HTERT RPE-1 (cell line): ENCODE measurements around the gene HSD3B2.

Experiments
- in situ Hi-C: fragments of 300-500 bp; cut with MboI; formaldehyde crosslinking; loops from 4 replicates; pipeline ENCODE4 v1.14.3; 2020; ENCODE audit warnings: low sequenced_read_pairs

The HSD3B2 gene

DNA sequence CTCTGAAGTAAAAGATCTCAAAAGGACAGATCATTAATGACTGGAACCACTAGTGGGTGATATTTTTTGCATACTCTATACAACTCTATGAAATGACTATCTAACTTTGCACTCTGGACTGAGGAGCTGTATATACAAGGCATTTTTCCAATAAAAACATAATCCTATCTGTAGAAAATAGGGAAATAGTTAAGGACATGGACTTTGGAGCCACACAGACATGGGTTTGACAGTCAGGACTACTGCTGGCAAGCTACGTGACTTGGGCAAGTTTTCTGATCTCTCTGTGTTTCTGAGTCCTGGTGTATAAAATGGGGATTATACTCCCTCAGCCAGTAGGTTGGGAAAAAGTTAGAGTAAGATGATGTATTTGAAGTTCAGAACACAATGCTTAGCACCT is 20.9 kb upstream of the HSD3B2 start:
- in situ Hi-C loops: no loop called here

DNA sequence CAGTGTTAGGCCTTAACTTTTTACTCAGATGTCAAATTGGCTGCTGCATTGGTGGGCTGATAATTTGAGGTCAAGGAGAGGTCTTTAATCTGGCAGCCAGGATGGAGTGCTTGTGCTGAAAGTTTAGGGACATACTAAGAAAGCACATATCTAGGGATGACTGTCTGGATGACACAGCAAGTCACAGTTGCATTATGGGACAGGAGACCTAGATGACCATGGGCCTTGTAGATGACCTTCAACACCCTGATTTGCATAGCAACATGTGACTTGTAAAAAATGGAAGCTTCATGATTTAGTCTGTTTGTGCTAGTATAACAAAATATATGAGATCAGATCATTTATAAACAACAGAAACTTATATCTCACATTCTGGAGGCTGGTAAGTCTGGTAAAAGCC is 18.0 kb upstream of the HSD3B2 start:
- in situ Hi-C loops: no loop called here

DNA sequence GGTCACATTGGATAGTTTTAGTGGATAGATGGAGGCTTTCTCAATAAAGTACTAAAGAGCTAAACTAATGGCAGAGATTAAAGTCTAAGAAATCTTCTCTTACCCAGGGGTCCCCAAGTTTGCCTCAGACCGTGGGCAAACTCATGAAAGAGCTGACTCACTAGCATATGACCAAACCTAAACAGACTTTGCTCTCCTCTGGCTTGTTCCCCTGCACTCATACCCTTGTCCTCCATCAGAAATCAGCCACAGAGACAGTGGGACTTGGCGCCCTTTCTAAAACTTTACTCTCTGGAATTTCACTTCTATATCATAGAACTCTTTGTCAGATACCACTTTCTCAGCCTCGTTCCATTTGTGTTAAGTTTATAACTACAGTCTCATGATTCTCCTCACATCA is 17.0 kb upstream of the HSD3B2 start:
- in situ Hi-C loops: no loop called here

DNA sequence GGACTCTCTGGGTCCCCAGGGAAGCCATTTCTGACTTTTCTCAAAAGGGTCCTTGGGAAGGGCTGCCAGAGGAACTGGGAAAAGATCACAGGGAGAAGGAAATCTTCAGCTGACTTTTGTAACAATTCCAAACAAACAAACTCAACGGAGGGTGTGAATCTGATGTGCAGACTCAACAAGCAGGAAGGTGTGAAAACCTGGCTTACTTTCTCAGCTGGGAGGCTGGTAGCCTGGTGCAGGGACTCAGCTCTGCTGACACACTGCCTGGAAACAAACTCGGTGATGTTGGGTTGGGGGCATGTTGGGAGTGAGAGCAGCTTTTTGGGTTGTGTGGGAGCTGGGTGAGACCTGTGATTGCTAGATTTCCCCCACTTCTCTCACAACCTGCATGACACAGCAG is 10.2 kb upstream of the HSD3B2 start:
- in situ Hi-C loops: no loop called here

DNA sequence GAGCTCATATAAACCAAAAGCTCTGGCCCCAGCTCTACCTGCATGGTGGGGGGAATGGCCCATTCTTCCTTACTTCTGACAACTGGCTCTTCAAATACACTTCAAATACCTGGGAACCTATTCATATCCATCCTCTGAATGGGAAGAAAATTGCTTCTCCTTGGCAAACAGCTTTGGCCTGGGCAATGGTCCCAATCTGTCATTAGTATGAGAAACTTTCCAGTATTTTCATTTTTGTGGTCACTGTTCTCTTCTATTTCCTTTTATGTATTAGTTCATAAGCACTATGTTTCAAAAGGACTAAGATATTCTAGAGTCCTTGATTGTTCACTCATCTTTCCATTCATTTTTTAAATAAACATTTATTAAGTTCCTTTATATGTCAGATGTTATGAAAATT is 5.2 kb upstream of the HSD3B2 start:
- in situ Hi-C loops: no loop called here

DNA sequence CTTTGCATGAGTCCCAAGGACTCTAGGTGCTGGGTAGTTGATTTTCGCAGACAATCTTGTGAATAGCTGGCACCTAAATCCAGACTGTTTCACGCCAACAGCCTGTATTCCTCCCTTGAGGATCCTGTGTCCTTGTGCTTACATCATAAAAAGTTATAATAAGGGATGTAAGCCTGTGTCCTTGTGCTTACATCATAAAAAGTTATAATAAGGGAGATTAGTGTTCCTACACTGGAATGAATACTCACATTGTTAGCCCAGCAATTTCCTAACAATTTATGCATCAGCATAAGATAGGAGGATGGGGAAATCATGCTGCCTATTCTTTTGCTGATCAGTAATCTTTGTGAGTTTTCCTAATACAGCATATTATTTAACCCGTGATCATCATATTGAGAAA is 4.0 kb upstream of the HSD3B2 start:
- in situ Hi-C loops: no loop called here

DNA sequence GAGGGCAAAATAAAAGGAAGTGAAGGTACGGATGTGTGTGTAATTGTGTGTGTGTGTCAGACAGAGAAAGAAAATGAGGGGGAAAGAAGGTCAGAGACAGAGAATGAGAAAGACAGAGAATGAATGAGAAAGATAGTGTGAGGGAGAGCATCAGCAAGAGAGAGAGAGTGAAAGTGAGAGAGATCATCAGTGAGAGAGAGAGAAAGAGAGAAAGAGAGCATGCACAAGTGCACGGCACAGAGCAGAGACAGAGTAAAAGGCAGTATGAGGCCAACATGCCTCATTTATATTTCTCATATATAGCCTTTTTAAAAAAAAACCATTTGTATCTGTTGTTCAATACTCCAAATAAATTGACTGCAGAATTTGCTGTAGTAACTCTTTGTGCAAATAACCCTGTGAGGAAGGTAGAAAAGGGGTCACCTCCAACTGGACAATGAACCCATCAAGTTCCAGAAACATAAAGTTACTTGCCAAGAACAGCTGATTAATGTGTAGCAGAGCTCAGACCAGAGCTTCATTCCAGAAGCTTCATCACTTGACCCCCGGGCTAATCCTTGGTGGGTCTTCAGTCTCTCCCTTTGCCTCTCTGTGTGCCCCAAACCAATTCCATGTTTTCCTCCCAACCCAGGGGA is 1.2 kb downstream of the HSD3B2 start:
- in situ Hi-C loops: no loop called here

DNA sequence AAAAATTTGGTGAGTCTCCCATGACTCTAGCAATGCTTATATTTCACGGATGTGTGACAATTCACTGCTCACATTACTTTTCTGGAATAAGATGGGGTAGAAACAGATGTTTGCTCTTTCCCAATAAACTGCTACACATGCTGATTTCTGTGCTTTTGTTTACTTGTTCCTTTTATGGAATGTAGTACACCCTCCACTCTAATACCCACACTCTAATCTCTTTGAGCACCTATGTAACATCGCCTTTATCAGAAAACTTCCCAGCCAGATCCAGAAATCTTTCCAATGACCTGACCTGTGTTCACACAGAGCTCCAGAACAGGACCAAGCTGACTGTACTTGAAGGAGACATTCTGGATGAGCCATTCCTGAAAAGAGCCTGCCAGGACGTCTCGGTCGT is 4.2 kb downstream of the HSD3B2 start:
- in situ Hi-C loops: no loop called here

DNA sequence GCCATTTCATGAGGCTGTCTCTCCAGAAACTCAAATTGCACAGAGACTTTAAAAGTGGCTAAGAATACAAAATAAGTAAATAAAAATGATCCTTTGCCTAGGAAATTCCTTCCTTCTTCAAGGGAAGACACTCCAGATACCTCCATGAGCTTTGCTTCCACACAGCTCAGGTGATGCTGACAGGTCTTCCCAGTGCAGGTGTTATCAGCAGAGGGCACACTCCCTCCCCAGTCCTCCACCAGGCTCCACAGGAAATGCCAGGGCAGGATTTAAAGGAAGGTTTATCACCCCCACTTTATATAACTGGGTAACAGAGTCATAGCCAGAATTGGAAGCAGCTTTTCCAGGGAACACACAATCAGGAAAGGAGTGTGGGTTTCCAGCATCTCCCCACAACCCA is 5.7 kb downstream of the HSD3B2 start:
- in situ Hi-C loops: no loop called here

DNA sequence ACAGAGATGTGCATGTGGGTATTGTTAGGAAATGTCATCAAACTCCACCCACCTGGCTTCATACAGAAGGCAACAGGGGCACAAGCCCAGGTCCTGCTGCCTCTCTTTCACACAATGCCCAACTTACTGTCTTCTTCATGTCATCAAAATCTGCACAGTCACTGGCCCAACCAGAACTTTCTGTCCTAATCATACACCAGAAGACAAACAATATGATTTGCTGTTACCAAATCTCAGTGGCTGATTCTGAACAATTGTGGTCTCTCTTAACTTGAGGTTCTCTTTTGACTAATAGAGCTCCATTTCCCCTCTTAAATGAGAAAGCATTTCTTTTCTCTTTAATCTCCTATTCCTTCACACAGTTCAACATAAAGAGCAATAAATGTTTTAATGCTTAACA is 7.7 kb downstream of the HSD3B2 start:
- in situ Hi-C loops: no loop called here

DNA sequence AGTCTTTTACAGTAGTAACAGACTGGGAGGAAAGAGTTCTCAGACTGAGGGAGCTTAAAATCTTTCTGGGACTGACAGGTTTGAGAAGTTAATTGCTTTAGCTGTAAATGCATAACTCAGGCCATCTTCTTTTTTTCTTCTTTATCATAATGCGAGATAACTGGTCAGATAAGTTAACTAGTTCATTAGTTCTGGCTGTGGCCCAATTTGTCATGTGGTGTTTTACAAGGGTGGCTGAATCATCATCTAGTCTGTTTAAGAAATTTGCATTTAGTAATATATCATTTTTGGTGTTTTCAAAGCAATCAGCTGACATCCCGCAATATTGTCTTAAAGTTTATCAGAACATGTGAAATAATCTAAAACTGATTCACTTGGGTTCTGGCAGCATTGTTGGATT is 14.0 kb downstream of the HSD3B2 start:
- in situ Hi-C loops: no loop called here

DNA sequence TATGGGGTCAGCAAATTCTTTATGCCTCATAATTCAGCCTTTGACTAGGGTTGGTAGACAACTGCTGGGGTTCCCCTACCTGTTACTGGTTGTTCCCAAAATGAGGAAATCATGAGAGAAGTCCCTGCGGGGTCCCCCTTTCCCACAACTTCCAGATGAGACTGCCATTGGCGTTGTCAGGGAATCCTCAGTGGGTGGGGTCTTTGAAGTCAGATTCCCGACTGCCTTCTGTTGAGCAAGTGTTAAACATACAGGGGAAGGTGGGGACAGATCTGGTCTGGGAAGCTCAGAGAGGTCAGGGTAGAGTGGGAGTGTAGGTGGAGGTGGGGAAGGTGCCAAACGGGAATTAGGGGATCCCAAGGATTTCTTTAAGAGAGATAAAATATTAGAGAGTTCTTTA is 14.7 kb downstream of the HSD3B2 start:
- in situ Hi-C loops: no loop called here

DNA sequence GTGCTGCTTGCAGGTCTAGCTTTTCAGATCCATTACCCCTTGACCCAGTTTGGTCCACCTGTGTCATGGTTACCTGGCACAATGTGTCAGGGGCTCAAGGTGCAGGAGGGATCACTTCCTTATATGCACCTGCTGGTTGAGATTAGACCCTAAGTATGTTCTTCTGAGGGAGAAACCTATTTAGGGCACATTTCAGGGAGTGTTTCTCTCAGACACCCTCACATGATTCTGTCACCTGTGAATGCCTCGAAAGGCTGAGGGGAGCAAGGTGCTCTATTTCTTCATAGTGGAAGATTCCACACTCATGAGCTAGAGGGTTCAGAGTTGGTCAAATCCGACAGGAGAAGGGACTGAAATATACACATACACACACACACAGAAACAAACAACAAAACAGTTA is 15.5 kb downstream of the HSD3B2 start:
- in situ Hi-C loops: no loop called here

DNA sequence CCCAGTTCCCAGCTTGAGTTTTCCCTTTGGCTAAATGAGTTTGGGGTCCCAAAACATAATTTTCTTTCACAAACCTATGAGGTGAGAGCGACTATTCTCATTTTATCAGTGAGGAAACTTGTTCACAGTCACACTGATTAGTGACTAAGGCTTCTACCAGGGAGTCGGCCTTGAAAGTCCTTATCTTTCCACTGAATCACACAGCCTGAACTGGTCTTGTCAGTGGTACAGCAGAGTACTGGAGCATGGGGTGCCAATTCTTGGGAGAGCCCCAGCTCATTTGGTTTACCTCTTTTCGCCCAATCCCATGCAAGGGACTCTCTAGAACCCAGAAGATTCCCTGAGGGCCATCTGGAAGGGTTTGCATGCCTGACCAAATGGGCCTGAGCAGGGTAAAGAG is 16.9 kb downstream of the HSD3B2 start:
- in situ Hi-C loops: no loop called here

DNA sequence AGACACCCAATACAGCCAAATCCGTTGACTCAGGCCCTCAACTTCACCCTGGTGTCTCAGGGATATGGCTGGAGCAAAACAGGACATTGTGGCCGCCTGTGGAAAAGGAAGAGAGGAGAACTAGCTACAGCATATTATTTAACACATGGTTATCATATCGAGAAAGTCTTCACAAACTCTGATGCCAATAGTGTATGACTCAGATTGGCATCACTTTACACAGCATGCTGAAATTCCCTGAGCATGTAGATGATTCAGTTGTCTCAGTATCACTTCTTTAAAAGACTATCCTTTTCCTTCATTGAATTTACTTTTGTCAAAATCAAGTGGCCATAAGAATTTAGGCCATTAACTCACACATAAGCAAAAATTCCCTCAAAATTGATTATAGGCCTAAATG is 20.1 kb downstream of the HSD3B2 start:
- in situ Hi-C loops: no loop called here

DNA sequence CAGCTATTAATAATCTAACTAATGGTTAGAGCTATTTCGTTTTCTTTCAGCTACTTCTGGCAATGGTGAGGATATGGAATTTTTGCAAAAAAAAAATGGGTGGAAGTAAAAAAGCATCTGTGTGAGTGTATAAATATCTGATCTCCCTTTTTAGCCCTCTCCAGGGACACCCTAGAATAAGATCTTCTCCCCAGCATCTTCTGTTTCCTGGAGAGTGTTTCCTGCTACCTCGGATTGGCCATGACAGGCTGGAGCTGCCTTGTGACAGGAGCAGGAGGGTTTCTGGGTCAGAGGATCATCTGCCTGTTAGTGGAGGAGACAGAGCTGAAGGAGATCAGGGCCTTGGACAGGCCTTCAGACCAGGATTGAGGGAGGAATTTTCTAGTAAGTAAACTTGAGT is 23.8 kb downstream of the HSD3B2 start:
- in situ Hi-C loops: no loop called here

DNA sequence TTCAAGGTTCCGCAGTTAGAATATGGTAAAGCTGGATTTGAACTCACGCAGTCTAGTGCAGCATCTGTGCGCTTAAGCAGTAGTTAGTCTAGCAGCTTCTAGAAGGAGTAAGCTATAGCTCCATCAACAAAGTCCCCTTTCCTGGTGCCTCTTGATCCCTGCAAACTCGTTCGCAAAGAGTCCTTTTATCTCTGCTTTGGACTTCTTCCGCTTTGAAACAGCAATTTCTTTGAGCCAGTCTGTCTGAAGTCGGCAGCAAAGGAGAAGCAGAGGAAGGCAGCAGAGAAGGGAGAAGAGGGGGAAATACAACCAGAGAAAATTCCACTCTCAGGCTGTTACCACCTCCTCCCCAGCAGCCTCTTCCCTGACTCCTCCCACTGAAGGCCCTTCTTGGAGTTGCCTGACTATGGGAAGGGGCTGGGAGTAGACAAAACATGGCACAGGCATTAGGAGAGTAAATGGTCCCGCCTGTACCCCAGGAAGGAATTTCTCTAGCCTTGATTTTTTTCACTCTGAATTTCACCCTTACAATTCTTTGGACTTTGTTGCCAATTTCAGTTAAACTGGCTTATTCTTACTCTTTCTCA is 25.9 kb downstream of the HSD3B2 start:
- in situ Hi-C loops: no loop called here

DNA sequence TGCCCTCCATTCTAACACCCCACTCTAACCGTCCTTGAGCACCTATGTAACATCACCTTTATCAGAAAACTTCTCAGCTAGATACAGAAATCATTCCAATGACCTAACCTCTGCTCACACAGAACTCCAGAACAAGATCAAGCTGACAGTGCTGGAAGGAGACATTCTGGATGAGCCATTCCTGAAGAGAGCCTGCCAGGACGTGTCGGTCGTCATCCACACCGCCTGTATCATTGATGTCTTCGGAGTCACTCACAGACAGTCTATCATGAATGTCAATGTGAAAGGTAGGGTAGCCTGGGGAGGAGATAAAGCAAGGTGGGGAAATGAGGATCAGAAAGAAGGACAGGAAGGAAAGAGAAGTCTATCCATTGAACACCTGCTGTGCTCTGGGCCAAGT is 27.8 kb downstream of the HSD3B2 start:
- in situ Hi-C loops: no loop called here

DNA sequence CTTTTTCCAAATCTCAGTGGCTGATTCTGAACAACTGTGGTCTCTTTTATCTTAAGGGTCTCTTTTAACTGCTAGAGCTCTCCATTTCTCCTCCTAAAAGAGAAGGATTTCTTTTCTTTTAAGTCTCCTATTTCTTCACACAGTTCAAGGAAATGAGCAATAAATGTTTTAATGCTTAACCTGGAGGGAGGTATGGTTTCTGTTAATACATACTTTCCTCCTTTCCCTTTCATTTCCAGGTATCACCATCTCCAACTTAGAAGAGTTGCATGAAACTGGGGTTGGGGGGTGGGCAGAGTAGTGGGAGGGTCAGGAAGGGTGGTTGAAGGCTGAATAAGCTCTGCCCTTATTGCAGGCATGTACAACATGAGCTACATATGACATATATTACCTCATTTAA is 31.4 kb downstream of the HSD3B2 start:
- in situ Hi-C loops: no loop called here

DNA sequence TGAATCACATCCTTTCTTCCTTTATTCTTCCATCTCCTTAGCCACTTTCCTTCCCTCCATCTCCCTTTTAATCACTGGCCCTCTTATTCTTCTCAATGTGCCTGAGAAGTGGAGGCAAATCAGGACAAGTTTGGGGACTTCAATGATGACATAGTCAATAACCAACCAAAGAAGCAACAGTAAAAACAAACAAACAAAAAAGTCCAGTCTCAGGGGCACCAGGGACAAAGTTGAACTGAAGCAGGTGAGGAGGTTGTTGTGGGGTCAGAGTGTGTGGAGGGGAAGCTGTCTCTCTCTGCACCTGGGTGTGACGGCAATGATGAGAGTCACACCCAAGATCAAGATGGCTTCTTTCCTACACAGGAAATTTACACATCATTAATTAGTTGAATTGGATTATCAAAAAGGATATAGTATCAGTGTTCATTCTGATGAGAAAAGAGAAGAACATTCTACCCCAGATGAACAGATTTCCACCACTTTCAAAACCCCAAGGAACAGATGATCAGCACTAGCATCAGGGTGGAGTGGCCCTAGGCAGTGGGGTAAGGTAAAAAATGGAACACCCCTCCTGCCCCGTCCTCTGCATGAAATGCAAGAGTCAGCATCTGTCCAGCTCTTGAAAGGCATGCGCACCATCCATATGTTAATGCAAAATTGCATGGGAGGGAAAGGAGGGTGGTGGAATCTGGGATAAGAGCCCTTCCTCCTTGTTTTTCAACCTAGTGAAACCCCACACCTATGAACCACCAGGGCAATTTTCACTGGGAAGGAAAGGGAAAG is 32.6 kb downstream of the HSD3B2 start:
- in situ Hi-C loops: no loop called here

DNA sequence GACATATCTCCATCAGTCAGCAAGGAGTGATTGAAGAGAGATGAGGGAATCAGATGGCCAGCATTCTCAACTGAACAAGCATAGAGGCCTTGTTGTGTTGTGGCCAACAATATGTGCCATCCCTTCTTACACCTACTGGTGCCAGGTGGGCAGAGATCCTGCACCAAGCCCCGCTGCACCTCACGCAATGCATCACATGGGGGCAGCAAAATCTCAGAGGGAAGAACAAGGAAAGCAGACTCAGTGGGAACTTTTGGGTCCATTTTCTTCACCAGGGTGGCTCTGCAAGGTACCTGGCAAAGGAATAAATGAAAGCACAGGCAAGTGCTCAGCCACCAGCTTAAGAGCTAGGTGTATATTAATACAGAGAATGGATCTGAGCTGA is 33.2 kb downstream of the HSD3B2 start:
- in situ Hi-C loops: no loop called here

DNA sequence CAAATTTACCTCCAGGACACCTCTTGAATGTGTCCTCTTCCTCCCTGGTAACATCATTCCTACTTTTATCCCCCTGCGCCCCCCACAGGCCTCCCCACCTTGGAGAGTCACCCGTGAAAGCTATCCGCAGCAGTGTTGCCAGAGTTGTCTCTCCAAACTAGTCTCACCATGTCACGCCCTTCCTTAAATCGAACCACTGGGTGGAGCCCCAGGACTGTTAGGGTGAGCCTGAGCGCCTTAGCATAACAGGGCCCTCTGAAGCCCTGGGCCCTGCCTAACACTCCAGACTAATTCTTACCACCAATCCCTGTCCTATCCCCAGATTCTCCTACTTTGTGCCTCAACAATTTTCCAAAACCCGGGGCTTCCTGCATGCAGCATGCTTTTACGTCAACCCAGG is 35.0 kb downstream of the HSD3B2 start:
- in situ Hi-C loops: no loop called here

DNA sequence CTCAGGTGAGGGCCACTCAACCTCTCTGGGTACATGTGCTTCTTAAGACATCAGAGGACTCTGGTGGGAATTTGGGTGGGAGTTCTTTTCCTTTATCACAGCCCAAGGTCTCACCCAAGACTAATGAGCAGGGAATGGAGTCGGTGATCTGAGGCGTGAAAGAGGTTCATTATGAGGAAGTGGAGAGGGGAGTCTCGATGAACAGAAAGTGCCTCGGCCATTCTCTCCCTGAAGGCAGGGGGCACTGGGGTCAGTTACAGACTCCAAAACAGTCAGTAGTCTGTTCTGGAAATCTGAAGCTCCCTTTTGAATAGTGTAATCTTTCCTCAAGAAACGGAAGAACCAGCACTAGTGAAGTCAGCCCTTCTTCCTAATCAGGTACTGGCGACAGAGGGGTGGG is 36.2 kb downstream of the HSD3B2 start:
- in situ Hi-C loops: no loop called here
